Stimulated activated CD8-positive, alpha-beta memory T cell treated with anti-CD3 and anti-CD28 coated beads, Interleukin-2, amount 100 ng/mL, for 48 hours (primary cell): ENCODE data around the gene NUMA1.

Experiments used
- DNase-seq, 2 donors: peaks; one replicate each; pipeline ENCODE4 v3.0.0-alpha.2; 2020; ENCODE audit warnings: low read depth in 2 of 2

Gene NUMA1

GRCh38 chr11:72014761-72015320 is 65.5 kb downstream of the NUMA1 start:
- no peak for DNase-seq

- DNase-seq = no peak
Measured at GRCh38 chr11:72013765-72014711, 66.3 kb downstream of the NUMA1 start.

GRCh38 chr11:72012897-72013721 is 67.2 kb downstream of the NUMA1 start:
- DNase-seq = no peak

DNA sequence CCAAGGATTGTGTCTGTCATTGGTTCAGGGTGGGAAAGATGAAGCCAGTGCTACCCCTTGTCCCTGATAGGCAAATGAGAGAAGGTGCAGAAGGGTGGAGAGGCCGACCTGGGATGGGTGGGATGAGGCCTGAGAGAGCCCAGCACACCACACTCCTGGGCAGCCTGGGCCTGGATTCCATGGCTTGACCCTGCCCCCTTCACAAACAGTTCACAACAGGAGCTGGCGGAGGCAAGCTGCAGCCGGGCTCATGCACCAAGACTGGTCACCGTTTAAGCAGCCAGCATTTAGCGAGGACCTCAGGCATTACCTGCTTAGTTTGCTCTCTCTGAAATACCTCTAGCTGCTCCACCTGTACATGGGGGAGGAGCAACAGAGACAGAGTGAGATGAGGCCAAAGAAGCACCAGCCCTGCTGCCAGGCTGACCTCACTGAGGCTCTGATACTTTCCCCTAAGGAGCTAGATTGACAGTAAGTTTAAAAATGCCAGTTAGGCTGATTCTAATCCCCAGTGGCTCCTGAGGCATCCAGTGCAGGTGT is 68.2 kb downstream of the NUMA1 start:
- no peak for DNase-seq

DNA sequence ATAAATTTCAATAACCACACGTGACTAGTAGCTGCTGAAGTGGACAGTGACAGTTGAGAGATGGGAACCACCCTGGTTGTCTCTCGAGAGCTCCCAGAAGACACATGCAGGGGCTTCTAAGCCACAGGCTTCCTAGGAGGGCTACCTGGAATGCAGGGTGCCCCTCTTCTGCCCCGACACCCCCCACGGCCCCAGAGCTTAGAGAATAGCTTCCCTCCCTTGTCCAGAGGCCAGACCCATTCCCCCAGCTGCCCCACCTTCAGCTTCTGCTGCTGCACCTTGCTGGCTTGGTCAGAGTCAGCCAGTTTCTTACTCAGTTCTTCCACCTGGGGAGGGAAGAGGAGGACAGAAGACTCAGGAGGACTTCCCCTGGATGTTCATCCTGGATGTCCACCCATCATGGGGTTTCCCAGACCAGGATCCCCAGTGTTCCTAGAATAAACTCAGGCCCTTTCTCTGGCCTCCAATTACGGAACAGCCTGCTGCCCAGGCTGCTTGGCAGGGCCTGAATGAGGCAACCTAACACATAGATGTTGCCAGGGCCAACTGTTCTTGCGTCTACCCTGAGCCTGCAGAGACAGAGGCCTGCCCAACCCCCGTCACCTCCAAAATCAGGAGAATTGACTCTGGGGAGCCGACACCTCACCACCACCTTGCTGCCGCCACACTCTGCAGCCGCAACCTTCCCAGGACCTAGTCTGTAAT is 69.7 kb downstream of the NUMA1 start:
- DNase-seq = no peak

DNA sequence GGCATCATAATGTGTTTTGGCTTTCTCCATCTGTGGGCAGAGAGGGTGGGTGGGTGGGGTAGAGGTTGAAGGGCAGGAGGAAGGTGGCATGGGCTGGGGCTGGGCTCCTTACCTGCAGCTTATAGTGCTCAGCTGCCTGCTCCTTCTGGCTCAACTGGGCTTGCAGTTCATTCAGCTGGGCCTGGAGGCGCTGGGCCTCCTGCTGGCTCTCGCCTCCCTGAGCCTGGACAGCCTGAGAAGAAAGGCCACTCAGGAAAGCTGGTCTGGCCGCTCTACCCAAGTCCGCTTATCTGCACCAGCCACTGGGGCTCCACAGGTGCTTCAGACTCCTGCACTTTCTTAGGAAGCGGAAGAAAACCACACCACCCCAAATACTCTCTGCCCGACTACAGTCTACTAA is 71.2 kb downstream of the NUMA1 start:
- DNase-seq = no peak

DNA sequence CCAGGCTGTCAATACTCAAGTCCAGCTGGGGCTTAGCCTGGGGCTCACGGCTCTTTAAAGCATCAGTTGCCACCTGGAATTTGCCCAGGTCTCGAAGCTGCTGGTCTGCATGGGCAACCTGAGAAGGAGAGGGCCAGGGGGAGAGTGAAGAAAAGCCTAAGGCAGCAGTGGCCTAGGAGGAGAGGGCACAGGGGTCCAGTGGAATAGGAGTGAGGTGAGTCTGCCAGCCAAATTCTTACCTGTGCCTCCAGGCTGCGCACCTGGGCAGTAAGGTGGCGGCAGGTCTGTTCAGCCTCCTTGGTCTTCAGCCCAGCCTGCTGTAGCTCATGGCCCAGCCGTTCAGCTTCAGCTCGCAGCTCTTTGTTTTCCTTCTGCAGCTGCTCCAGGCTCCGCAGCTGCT is 71.6 kb downstream of the NUMA1 start:
- no peak for DNase-seq

- DNase-seq = no peak
Measured at GRCh38 chr11:72007587-72007986, 72.8 kb downstream of the NUMA1 start.

GRCh38 chr11:72007089-72007476 is 73.3 kb downstream of the NUMA1 start:
- DNase-seq = no peak

- no peak for DNase-seq
Measured at GRCh38 chr11:72006309-72007088, 73.8 kb downstream of the NUMA1 start.

GRCh38 chr11:72005347-72006260 is 74.7 kb downstream of the NUMA1 start:
- DNase-seq = no peak

- no peak for DNase-seq
Measured at GRCh38 chr11:72004515-72005346, 75.6 kb downstream of the NUMA1 start.

DNA sequence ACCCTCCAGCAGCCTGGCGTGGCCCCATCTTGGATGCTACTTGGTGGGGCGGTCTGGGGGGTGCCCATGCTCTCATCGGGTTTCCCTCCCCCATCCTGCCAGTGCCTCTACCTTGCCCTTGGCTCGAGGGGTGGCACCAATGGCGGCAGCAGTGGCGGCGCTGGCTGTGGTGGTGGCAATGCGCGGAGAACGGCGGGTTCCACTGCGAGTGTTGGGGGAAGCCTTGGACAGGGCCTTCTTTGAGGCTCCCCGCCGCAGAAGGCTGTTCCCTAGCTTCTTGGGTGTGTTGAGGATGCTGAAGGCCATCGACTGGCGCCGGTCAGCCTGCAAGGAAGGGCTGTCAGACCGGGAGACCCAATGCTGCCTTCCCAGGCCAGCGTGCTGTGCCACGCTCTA is 76.6 kb downstream of the NUMA1 start:
- no peak for DNase-seq

DNA sequence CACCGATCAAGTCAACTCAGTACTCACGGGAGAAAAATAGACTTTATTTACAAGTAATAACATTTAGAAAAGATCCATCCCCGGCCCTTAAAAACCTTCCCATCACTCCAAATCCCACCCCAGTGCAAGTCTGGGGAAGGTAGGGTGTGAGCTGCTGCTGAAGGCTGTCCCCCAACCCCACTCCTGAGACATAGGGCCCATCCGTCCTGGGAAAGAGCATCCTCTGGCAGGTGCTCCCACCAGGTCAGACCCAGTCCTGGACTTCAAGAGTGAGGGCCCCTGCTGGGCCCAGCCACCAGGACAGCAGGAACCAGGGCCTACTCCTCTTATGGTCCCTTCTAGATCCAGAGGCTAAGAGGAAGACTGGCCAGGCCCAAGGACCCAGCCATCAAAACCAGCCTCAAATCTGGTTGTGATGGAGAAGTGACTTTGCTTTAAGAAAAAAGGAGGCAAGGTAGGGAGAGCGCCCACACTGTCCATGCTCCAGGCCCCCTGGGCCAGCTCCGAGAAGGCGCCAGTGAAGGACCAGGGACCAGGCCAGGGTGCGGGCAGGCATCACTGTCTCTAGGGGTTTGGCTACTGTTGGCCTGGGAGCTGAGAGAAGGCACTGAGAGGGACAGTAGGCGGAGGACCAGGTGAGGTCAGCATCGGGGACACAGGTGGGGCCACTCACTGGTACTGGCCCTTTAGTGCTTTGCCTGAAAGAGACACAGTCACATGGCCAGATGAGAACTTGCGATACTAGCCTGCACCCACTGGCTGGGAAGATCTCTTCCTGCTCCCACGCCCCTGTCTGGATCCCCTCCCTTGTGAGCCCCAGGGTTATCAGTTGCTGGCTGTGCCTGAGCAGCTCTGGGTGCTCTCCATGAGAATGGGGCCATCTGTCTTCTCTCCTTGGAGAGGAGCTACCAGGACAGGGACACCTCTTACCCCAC is 77.2 kb downstream of the NUMA1 start:
- no peak for DNase-seq

DNA sequence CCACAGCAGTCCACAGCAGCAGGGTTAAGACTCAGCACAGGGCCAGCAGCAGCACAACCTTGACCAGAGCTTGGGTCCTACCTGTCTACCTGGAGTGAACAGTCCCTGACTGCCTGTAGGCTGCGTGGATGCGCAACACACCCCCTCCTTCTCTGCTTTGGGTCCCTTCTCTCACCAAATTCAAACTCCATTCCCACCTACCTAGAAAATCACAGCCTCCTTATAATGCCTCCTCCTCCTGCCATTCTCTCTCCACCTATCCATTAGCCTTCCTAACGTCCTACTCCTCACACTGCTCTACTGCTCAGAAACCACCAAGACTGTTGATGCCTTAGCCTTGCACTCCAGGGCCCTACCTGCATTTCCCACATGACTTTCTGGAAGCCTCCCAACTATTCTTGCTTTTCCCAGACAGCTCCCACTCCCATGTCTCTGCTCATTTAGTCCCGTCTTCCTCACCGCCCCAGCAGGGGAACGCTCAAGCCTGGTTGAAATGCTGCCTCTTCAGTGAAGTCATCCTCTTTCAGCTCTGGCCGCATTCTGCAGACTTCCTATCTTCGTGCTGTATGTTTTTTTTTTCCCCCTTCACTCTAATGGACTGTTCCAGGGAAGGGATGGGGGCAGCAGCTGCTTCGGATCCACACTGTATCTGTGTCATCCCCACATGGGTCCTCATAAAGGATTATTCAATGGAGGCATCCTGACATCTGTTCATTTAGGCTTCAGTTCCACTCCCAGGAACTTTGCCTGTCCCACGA is 78.3 kb downstream of the NUMA1 start:
- DNase-seq = no peak

DNA sequence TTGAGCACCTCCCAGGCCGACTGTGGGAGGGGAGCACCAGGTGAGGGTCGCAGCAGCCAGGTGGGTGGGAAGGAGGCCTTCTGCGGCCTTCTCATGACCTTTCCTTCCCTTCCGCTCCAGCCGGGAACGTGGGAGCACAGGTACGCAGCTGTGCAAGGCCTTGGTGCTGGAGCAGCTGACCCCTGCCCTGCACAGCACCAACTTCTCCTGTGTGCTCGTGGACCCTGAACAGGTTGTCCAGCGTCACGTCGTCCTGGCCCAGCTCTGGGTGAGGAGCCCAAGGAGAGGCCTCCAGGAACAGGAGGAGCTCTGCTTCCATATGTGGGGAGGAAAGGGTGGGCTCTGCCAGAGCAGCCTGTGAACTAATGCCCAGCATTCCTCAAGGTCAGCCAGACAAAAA is 79.1 kb downstream of the NUMA1 start:
- no peak for DNase-seq
